ENCODE measurements around the gene PGBD1.

DNA sequence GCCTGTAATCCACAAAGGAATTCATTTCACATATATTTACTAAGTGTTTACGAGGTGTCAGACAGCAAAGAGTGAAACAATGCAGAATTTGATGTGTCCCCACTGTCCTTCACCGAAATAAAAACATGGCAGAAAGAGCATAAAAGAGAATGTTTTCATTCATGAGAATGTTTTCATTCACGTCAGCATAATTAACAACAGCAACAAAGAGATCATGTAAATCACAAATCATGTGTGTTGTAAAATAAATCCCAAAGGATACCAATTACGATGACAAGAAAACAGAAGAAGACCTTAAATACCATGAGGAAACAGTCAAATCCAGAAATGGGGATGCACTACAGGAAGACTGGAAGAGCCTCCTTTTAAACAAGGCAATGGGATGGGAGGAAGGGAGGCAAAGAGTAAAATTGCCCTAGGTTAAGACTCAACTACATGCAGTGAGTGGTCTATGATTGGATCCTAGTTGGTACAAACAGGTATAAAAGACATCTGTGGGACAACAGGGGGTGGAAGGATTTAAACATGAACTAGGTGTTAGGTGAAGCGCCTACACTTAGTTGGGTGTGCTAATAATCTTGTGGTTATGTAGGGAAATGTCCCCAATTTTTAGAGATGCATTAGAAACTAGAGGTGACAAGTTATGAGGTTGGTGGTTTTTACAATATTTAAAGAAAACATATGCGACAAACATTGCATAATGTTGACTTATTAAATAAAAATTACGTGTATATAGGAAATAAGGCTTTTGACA lies 53.1 kb downstream of the PGBD1 start:
- TF ChIP-seq, protein P1, sequence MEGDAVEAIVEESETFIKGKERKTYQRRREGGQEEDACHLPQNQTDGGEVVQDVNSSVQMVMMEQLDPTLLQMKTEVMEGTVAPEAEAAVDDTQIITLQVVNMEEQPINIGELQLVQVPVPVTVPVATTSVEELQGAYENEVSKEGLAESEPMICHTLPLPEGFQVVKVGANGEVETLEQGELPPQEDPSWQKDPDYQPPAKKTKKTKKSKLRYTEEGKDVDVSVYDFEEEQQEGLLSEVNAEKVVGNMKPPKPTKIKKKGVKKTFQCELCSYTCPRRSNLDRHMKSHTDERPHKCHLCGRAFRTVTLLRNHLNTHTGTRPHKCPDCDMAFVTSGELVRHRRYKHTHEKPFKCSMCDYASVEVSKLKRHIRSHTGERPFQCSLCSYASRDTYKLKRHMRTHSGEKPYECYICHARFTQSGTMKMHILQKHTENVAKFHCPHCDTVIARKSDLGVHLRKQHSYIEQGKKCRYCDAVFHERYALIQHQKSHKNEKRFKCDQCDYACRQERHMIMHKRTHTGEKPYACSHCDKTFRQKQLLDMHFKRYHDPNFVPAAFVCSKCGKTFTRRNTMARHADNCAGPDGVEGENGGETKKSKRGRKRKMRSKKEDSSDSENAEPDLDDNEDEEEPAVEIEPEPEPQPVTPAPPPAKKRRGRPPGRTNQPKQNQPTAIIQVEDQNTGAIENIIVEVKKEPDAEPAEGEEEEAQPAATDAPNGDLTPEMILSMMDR (IDR thresholded peaks at IDR 0.05 in 4 of 5, conservative IDR thresholded peaks at IDR 0.05 in 1 of 5): no peak
- TF ChIP-seq POLR2A (IDR thresholded peaks at IDR 0.05): no peak

Data from gastrocnemius medialis (tissue), 4 donors.